HG02938 (cell line): ENCODE data around the gene CDH4.

Experiments
- ATAC-seq: cut with Tn5 transposase; IDR thresholded peaks from one replicate; pipeline ENCODE4 v1.9.1; 2021; ENCODE audit warnings: mild to moderate bottlenecking, moderate library complexity; ENCODE audit not compliant: unreplicated experiment

Gene CDH4

DNA sequence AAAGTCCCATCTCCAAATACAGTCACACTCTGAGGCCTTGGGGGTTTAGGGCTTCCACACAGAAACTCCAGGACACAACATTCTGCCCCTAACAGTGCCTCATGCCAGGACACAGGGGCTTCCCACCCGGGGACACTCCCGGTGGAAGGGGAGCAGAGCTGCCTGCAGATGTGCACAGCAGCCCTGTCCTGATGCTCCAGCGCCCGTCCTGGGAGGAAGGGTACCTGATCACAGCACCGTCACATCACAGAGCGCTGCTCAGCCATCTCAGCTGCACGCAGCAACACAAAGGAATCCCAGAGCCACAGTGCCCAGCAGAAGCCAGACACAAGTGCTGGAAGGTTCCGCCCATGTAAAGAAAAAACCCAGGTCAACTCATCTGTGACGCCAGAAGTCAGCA, 657.0 kb downstream of the CDH4 start:
- no peak for ATAC-seq

DNA sequence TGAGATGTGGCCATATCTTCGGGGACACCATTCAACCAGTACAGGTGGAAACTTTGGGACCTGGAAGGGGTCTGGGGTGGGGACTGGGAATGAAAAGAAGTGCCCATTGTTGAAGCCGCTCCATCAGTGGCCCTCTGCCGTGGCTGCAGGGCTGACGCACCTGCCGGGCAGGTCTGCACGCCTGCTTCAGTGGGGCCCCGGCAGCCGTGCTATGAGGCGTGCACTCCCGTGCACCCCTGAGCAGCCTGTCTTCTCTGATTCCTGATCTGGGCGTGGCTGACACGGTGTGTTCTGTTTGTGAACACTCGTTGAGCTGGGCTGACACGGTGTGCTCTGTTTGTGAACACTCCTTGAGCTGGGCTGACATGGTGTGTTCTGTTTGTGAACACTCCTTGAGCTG, 657.8 kb downstream of the CDH4 start:
- ATAC-seq = no peak

DNA sequence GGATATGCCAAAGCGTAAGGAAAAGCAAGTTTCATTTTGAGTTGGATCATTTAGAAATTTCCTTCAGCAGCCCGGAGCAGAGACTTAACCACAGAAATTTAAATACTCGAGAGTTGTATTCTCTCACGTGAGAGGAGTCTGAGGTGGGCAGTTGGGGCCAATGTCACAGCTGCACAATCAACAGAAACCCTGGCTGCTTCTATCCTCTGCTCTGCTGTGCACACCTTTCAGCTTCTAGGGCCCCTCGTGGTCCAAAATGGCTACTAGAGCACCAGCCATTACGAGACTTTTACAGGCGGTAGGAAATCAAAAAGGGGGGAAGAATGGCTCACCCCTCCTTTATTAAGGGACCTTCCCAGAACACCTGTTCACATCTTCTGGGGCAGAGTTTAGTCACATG, 659.8 kb downstream of the CDH4 start:
- no peak for ATAC-seq

DNA sequence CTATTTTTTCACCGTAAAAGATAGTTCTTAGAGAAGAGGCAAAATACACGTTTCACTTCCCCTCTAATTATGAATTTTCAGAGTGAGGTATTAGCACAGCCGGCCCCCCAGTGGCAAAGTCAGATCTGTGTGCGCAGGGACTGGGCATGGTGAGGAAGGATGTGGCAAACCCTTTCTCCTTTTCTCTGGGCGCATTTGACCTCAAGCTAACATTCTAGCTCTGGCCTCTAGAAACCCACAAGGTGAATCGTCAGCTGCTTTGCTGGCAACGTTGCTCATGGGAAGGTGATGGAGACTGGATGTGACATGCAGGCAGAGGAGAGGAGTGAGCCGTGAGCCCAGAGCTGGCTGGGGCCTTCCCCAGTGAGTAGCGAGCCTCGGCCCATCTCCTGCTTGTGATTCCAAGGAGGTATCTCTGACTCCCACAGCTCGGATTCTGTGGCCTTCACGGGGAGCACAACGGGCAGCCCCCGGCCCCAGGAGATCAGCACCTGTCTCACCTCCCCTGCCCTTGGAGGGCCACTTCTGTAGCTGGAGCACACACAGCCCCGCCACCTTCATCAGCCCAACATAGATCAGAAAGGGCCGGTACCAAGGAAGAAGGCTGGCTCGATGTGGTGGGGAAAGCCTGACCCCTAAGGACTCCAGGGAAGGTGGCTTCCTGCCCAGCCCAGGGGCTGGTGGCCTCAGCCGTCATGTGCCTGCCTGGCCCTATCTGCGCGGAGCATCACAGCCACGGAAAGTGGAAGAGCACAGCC, 660.8 kb downstream of the CDH4 start:
- no peak for ATAC-seq

DNA sequence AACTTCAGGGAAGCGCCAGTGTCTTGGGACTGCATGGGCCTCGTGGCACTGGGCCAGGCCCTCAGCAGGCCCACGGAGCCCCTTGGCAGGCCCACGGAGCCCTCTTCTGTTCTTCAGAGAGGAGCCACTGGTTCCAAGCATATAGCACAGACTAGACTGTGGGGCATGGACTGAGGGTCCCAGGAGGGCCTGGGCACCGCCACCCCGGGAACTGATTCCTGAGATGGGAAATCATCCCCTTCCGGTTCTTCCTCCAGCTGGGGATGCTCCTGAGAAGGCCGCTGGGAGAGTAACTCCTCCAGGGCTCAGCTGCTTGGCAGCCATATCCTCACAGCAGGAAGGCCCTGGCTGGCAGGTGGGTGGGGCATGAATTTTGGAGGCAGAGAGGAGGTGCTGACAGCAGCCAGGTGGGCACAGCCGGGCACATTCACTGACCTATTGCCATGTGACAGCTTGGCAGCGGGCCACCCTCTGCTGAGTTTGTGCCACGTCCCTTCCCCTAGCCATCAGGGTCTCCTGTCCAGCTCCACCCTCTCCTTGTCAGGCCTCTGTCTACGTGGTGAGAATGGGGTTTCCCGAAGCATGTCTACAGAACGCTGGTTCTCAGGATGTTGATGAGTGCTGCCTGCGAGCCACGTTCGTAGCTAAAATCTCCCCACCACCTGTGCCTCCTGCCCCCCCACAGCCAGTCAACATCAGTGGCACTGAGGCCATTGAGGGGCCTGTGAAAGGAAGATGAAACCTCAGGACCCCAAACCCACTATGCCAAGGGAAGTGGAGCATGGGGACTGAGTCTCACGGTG, 661.6 kb downstream of the CDH4 start:
- no peak for ATAC-seq

DNA sequence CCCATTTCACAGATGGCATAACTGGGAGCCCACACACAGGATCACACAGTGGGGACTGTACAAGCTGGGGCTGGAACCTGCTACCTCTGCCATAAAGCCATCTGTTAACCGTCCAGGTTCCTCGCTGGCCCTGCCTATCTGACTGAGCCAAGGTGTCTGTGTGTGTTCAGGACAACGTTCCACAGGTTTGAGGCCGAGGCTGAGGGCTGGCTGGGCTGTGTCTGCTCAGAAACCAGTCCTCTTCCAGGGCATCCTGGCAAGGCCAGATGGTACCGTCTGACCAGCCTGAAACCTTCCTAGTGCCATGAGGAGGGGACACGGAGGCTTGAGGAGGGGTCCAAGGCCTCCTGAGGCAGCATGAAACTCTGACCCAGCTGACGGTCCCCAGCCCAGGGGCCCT, 663.0 kb downstream of the CDH4 start:
- ATAC-seq = no peak

DNA sequence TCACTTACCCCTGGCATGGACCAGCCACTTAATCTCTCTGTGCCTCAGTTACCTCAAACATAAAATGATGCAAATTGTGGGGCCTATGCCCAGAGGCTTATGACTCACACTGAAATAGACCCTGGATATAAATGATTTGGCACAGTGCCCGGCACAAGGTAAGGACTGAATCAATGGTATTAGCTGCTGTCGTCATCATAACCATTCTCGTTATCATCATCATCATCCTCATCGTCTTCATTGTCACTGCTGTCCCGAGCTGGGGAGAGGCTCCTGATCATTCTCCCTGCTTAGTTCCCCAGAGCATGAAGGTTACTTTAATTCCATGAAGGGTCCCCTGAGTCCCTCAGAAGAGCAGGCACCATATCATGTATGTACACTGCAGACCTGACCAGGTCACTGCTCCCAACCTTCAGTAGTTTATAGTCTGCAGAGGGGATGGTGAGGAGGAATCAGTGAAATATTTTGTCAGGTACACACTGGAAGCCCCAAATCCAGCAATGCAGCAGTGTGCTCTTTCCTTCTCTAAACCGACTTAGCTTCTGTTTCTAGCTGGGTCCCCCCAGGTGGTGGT, 664.3 kb downstream of the CDH4 start:
- ATAC-seq = no peak

DNA sequence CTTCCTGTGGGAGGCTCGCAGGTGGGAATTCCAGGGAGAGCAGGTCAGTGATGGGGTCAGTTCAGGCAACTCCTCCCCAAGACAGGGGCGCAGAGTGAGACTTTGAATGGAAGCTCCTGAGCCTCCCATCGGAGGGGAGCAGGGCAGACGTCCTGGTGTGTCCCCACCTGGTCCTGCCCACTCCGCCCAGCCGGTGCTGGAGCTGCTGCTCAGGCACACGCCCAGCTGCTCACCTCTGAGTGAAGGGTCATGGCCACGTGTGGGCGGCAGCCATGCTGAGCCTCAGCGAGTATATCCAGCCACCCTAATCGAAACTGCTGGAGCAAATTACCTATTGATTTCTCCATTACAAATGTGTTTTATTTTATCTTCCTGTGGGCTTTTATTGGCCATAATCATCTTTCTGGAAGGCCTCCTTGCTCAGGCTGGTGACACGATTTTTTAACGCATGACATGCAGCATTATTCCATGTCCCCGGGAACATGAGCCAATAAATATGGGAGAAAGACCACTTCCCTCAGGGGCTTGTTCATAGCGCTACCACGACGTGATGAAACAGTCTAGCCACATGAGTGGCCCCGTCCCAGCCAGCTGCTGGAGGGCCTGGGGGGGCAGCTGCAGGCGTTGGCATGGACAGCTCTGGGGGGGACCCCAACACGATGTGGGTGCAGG, 665.5 kb downstream of the CDH4 start:
- ATAC-seq = no peak

DNA sequence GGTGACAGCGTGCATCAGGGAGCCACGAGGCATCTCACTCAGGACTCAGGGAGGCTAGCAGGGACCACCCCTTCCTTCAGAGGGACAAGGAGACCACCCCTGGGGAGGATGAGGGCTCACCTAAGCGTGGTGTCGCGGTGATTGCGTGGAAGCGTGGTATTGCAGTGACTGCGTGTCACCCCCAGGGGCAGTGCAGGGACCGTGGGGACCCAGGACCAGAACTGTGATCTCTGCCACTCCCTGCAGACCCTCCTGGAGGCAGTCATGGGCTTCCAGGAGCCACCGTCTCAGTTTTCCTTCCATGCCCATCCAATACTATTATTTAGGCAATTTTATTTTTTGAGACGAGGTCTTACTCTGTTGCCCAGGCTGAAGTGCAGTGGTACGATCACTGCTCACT, 666.5 kb downstream of the CDH4 start:
- ATAC-seq = no peak

DNA sequence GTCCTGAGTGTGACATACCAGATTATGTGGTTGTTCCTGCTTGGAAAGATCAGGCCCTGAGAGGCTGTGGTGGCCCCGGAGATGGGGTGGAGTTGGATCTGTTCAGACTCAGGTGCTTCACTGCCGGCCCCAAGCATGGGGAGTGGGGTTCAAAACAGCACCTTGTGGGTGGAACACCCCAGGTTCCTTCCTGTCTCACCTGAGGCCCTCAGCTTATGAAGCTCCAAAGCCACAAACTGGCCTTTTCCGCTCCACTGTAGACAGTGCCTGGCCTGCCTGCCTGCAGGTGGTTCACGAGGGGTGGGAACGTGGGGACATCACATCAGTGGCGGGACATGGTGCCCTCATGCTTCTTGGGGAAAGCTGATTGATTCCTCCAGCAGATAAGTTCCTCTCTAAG, 667.2 kb downstream of the CDH4 start:
- ATAC-seq = no peak

DNA sequence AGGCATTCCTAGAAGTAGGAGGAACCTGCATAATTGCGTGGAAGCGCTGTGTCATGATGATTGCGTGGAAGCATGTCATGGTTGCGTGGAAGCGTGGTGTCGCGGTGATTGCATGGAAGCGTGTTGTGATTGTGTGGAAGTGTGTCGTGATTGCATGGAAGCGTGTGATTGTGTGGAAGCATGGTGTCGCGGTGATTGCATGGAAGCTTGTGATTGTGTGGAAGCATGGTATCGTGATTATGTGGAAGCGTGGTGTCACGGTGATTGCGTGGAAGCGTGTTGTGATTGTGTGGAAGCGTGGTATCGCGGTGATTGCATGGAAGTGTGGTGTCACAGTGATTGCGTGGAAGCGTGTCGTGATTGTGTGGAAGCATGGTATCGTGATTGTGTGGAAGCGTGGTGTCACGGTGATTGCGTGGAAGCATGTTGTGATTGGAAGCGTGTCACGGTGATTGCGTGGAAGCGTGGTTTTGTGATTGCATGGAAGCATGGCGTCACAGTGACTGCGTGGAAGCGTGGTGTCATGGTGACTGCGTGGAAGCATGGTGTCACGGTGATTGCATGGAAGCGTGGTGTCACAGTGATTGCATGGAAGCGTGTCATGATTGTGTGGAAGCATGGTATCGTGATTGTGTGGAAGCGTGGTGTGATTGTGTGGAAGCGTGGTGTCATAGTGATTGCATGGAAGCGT, 667.8 kb downstream of the CDH4 start:
- ATAC-seq = no peak

DNA sequence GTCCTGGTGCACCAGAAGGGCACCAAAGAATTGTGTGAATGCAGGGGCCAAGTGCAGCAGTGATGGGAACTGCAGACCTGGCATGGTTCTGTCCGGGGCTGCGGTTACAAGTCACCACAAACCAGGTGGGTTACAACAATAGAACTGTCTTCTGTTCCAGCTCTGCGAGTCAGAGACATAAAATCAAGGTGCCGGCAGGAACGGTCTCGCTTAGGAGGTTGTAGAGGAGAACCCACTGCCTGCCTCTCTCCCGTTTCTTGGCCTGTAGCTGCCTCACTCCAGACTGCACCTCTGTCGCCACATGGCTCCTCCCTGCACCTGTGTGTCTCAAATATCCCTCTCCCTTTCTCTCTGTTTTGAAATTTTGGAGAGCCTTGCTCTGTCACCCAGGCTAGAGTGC, 670.4 kb downstream of the CDH4 start:
- no peak for ATAC-seq

DNA sequence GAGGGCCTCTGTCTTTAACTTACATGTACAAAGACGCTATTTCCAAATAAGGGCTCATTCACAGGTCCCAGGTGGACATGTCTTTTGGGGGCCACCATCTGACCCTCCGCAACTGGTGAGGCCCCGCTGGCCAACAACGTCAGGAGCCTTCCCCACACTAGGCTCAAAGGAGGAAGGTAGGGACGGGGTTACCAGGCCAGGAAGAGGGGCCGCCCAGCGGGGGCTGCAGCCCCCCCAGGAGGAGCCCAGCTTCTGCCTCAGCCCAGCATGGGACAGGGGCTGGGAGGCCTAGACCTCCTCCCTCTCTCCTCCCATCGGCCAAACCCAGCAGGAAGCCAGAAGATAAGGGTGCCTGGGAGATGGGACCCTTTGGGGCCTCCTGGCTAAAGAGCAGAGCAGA, 670.9 kb downstream of the CDH4 start:
- no peak for ATAC-seq

DNA sequence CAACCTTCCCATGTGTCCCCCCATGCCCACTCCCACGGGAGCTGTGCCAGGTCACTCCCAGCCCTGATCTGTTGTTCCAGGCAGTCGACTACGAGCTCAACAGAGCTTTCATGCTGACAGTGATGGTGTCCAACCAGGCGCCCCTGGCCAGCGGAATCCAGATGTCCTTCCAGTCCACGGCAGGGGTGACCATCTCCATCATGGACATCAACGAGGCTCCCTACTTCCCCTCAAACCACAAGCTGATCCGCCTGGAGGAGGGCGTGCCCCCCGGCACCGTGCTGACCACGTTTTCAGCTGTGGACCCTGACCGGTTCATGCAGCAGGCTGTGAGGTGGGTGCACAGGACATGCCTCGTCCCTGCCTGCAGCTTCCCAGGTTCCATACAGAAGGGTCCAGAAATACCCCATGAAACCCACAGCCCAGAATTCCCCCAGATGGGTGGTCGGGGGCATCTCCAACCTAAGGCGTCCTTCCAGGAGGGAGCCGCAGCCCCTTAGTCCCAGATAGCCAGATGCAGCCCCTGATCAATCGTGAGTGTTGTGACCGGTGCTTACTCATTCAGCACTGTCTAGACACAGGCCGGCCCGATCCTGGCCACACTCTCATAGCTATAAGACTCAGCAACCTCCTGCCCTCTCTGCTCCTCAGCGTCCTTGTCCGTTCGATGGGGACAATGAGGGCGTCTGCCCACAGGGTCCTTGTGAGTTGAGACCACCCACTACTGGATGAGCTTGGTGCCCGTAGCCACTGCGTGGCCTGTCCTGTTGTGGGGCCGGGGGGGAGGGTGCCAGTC, 671.5 kb downstream of the CDH4 start:
- no peak for ATAC-seq

DNA sequence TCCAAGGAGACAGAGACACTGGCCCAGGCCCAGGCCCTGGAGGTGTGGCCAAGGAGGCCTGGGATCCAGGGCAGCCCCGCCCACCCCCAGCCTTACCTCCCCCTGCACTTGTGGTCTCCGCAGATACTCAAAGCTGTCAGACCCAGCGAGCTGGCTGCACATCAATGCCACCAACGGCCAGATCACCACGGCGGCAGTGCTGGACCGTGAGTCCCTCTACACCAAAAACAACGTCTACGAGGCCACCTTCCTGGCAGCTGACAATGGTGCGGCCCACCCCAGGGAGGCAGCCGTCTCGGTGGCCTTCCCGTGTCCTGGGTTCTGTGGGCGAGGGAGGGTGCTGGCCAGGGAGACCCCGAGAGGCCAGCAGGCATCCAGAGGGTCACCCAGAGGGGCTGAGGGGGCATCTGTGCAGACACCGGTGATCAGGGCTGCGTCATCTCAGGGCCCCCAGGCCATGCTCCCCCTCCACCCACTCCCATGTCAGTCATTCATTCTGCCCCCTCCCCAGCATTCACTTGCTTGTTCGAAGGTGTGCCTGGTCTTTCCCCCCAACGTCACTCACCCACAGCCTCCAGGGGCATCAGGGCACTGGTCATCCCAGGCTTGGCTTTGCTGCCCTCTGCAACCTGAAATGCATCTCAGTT, 672.3 kb downstream of the CDH4 start:
- ATAC-seq = no peak

DNA sequence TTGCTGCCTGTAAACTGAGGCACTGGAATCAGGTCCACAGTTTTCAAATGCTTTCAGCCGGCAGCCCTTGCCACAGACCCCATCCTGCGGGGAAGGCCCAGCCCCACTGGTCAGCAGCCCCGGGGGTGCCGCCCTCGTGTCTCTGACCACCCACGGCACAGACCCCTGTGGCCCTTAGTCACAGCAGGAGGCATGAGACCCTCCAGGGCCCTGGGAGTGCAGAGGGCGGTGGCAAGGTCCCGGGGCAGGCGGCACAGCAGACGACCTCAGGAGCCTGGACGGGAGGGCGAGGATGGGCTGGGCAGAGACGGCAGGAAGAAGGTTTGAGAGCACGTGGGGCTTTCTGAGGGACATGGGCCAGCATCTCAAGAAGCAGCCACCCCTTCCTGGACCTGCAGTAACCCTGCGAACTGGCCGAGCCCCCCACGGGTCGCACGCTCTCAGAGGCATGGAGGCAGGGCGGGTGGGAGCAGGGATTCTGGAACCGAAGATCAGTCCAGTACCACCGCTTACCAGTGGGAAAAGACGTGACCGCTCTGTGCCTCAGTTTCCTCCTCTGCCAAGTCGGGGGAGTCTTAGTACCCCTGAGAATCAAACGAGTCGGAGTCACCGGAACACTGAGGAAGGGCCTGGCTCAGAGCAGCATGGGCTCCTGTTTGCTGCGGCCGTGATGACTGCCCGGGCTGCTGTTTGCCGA, 672.9 kb downstream of the CDH4 start:
- no peak for ATAC-seq

DNA sequence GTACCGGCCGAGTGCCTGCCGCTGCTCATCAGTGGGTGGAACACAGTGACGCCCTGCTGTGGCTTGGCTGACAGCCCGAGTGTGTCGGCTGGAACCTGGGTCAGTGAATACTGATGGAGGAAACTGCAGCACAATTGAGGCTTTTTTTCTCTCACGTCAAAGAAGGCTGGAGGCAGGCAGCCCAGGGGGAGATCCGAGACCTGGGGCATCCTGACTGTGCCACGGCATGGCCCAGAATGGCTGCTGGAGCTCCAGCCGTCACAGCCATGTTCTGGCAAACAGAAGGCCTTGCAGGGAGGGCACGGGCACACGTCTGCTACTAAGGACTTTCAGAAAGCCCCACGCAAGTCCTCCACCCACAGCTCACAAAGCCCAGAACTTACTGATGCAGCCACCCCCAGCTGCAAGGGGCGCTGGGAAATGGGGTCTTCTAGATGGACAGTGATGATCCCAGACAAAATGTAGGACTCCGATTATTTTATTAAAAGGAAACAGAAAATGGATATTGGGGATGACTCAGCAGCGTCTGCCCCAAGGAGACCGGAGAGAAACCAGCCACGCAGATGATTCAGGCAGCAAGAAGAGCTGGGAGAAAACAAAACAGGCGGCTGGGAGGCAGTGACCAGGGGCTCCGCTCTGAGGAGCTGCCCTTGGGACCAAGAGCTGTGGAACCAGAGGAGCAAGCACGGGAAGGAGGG, 673.6 kb downstream of the CDH4 start:
- ATAC-seq = no peak

DNA sequence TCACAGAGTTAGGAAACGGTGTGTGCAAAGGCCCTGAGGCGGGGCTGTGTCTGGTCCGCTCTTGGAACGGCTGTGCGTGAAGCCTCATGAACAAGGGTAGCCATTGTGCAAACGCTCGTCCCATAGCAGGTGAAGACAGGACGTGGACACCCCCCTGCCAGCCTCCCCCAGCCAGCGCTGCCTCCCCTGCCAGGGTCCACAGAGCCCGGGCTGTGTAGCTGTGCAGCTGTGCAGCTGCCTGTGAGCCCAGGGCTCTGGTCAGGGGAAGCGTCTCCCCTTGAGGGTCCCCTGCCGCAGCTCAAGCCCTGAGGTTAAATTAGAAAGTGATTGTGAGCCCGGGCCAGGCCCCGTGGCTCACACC, 674.2 kb downstream of the CDH4 start:
- no peak for ATAC-seq

DNA sequence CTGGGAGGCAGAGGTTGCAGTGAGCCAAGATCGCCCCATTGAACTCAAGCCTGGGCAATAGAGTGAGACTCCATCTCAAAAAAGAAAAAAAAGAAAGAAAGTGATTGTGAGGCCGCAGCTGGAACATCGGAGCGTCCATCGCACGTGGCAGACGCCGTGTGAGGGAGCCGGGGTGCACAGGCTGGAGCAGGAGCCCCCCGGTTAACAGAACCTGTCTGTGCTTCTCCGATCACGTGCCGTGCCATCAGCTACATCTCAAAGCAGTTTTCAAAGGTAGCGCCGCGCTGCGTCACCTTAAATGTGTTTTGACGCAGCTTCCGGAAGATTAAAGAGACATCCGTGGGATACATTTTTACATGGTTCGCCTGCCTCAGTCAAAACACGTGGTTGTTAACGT, 674.7 kb downstream of the CDH4 start:
- ATAC-seq = no peak
